ENCODE measurements around the gene BAZ2B. TPM values are rescaled to one million over a fixed set of nuclear protein-coding genes. Genes with fewer than 3 reads are reported as not detected.

The BAZ2B gene
- total RNA-seq, 2 experiments from 2014 or later: 17.9 to 18.5 TPM

DNA sequence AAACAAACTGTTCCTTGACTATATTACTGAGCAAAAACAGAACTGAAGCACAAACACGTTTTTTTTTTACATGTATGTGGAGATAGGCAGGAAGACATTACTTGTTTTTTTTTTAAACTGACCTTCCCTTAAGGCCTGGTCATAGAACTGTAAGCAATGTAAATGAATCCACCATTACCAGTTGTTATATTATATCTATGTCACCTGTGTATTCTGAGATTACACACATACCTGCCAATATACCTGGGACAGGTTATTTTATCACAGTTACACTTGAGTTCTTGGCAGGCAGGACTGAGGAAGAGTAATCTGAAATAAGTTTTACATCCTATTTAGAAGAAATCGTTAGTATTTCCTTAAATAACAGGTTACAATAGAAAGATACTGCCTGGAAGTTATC is 155.3 kb downstream of the BAZ2B start:
- DNase-seq (no peak), ATAC-seq (ENCODE audit: poor library complexity) (no peak)
- H3K4me3 Mint-ChIP-seq: no peak overlapping the region
- no peaks in the 10 kb centered on the region for H3K27me3 Mint-ChIP-seq
- H3K4me1 Mint-ChIP-seq (ENCODE audit: low read depth): peaks cover 39% of the 10 kb centered on the region
- H3K27me3 ChIP-seq (ENCODE audit: control insufficient read depth in 1 of 2, insufficient read depth in 2 of 2, low read length in 2 of 2): no peaks in the 10 kb centered on the region
- TF ChIP-seq, protein P1, sequence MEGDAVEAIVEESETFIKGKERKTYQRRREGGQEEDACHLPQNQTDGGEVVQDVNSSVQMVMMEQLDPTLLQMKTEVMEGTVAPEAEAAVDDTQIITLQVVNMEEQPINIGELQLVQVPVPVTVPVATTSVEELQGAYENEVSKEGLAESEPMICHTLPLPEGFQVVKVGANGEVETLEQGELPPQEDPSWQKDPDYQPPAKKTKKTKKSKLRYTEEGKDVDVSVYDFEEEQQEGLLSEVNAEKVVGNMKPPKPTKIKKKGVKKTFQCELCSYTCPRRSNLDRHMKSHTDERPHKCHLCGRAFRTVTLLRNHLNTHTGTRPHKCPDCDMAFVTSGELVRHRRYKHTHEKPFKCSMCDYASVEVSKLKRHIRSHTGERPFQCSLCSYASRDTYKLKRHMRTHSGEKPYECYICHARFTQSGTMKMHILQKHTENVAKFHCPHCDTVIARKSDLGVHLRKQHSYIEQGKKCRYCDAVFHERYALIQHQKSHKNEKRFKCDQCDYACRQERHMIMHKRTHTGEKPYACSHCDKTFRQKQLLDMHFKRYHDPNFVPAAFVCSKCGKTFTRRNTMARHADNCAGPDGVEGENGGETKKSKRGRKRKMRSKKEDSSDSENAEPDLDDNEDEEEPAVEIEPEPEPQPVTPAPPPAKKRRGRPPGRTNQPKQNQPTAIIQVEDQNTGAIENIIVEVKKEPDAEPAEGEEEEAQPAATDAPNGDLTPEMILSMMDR (IDR thresholded peaks at IDR 0.05): no peak
- no peak overlapping the region for H3K4me3 ChIP-seq (ENCODE audit: low read length)
- no peaks in the 10 kb centered on the region for H3K4me1 ChIP-seq (ENCODE audit: insufficient read depth, low read length)
- H3K36me3 Mint-ChIP-seq (ENCODE audit: low read depth): peaks cover 3% of the 10 kb centered on the region
- no peak overlapping the region for H3K27ac ChIP-seq (ENCODE audit: low read depth in 1 of 2, low read length in 2 of 2)
- intact Hi-C loops (cut with DNase I, micrococcal nuclease): no loop called here
- no peak overlapping the region for H3K27ac Mint-ChIP-seq
- ChIA-PET POLR2A (no interaction called here), CTCF (no interaction called here)
- H3K36me3 ChIP-seq (ENCODE audit: insufficient read depth, low read length): no peaks in the 10 kb centered on the region
- no peaks in the 10 kb centered on the region for H3K9me3 Mint-ChIP-seq
- H3K9me3 ChIP-seq (ENCODE audit: control insufficient read depth in 1 of 2, insufficient read depth in 1 of 2, low read length in 2 of 2): no peaks in the 10 kb centered on the region

- Histone ChIP-seq H3K4me3 (ENCODE audit: low read length) (no peak overlapping the region), H3K27ac (ENCODE audit: low read depth in 1 of 2, low read length in 2 of 2) (no peak overlapping the region), H3K27me3 (ENCODE audit: control insufficient read depth in 1 of 2, insufficient read depth in 2 of 2, low read length in 2 of 2) (no peaks in the 10 kb centered on the region), H3K9me3 (ENCODE audit: control insufficient read depth in 1 of 2, insufficient read depth in 1 of 2, low read length in 2 of 2) (no peaks in the 10 kb centered on the region), H3K36me3 (ENCODE audit: insufficient read depth, low read length) (no peaks in the 10 kb centered on the region), H3K4me1 (ENCODE audit: insufficient read depth, low read length) (no peaks in the 10 kb centered on the region)
- H3K4me1 Mint-ChIP-seq (ENCODE audit: low read depth): peaks cover 43% of the 10 kb centered on the region
- H3K27me3 Mint-ChIP-seq: no peaks in the 10 kb centered on the region
- DNase-seq (no peak), ATAC-seq (ENCODE audit: poor library complexity) (no peak)
- POLR2A ChIA-PET: no interaction called here
- peaks cover 3% of the 10 kb centered on the region for H3K36me3 Mint-ChIP-seq (ENCODE audit: low read depth)
- H3K4me3 Mint-ChIP-seq: no peak overlapping the region
- TF ChIP-seq, protein P1 (IDR thresholded peaks at IDR 0.05): no peak
- intact Hi-C loops (cut with DNase I, micrococcal nuclease): no loop called here
- CTCF ChIA-PET: interaction anchor here (1.5 to 1.7 kb wide), 2 partner anchors 10 to 12 kb away, joined by 3 to 4 read pairs; no protein-coding TSS in a partner anchor
- H3K9me3 Mint-ChIP-seq: no peaks in the 10 kb centered on the region
- H3K27ac Mint-ChIP-seq: no peak overlapping the region
Observed at GRCh38 chr2:159460227-159460626, 156.1 kb downstream of the BAZ2B start.

DNA sequence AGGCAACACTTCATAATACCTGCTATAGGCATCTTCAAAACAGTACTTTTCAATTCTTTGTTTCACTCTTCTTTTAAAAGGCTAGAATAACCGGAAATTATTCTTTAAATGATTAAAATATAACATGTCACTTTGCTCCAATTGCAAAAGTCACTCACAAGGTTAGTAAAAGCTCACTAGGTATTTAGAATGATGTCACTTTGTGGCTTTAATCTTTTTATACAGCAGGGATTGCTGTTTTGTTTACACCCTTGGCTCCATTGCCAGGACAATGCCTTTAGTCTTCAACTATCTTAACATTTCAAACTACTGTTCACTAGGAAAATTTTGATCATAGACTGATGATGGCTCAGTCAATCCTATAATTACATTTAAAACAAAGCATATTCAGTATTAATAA is 157.1 kb downstream of the BAZ2B start:
- no peak overlapping the region for H3K4me3 ChIP-seq (ENCODE audit: low read length)
- Mint-ChIP-seq H3K9me3 (no peaks in the 10 kb centered on the region), H3K36me3 (ENCODE audit: low read depth) (peaks cover 3% of the 10 kb centered on the region), H3K27me3 (no peaks in the 10 kb centered on the region), H3K27ac (no peak overlapping the region), H3K4me3 (no peak overlapping the region), H3K4me1 (ENCODE audit: low read depth) (peaks cover 45% of the 10 kb centered on the region)
- no peaks in the 10 kb centered on the region for H3K9me3 ChIP-seq (ENCODE audit: control insufficient read depth in 1 of 2, insufficient read depth in 1 of 2, low read length in 2 of 2)
- DNase-seq (no peak), ATAC-seq (ENCODE audit: poor library complexity) (no peak)
- TF ChIP-seq, protein P1 (IDR thresholded peaks at IDR 0.05): no peak
- H3K27me3 ChIP-seq (ENCODE audit: control insufficient read depth in 1 of 2, insufficient read depth in 2 of 2, low read length in 2 of 2): no peaks in the 10 kb centered on the region
- no peak overlapping the region for H3K27ac ChIP-seq (ENCODE audit: low read depth in 1 of 2, low read length in 2 of 2)
- ChIA-PET POLR2A (no interaction called here), CTCF (interaction anchor here (1.5 to 1.7 kb wide), 2 partner anchors 9 to 13 kb away, joined by 3 to 4 read pairs; no protein-coding TSS in a partner anchor)
- H3K4me1 ChIP-seq (ENCODE audit: insufficient read depth, low read length): no peaks in the 10 kb centered on the region
- H3K36me3 ChIP-seq (ENCODE audit: insufficient read depth, low read length): no peaks in the 10 kb centered on the region
- intact Hi-C loops (cut with DNase I, micrococcal nuclease): no loop called here
